Loucy (cell line): Measurements from ENCODE around the gene ARL2BP.

Experiments
- EZH2phosphoT487 ChIP-seq: fragments of 200-600 bp; IDR thresholded peaks from 2 replicates; pipeline ENCODE4 v1.6.1; 2018; ENCODE audit warnings: antibody characterized with exemption, mild to moderate bottlenecking, moderate library complexity, borderline replicate concordance
- TF ChIP-seq, protein P1 (sequence below): fragments of 200-600 bp; sonication (generic); conservative IDR thresholded peaks from 2 replicates; pipeline ENCODE4 v1.5.1; 2014; ENCODE audit warnings: mild to moderate bottlenecking, antibody characterized with exemption, low read length

- TF ChIP-seq, protein P1, sequence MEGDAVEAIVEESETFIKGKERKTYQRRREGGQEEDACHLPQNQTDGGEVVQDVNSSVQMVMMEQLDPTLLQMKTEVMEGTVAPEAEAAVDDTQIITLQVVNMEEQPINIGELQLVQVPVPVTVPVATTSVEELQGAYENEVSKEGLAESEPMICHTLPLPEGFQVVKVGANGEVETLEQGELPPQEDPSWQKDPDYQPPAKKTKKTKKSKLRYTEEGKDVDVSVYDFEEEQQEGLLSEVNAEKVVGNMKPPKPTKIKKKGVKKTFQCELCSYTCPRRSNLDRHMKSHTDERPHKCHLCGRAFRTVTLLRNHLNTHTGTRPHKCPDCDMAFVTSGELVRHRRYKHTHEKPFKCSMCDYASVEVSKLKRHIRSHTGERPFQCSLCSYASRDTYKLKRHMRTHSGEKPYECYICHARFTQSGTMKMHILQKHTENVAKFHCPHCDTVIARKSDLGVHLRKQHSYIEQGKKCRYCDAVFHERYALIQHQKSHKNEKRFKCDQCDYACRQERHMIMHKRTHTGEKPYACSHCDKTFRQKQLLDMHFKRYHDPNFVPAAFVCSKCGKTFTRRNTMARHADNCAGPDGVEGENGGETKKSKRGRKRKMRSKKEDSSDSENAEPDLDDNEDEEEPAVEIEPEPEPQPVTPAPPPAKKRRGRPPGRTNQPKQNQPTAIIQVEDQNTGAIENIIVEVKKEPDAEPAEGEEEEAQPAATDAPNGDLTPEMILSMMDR: no peak; the same call in 1 of the 2 replicates
- no peak for TF ChIP-seq EZH2phosphoT487
Measured at GRCh38 chr16:57299009-57299718, 54.1 kb downstream of the ARL2BP start.
